Psoas muscle (tissue), 8 donors: ENCODE measurements around the gene SCNN1A. TPM values are rescaled to one million over a fixed set of nuclear protein-coding genes. Genes with fewer than 3 reads are reported as not detected.

Source experiments
- ATAC-seq, 4 donors: fragments of 200-7000 bp; cut with Tn5 transposase; one replicate each; pipeline ENCODE4 v1.9.1; 2020; ENCODE audit warnings: moderate library complexity in 3 of 4, mild to moderate bottlenecking in 2 of 4
- DNase-seq, 2 donors: peaks; one replicate each; pipeline ENCODE4 v3.0.0-alpha.2; 2020
- H3K27ac ChIP-seq: fragments of 200-600 bp; one replicate; pipeline ENCODE4 v1.8.0; 2022
- H3K27me3 ChIP-seq, 3 donors: fragments of 200-600 bp in 1 of 3; one replicate each; pipeline versions ENCODE4 v1.6.1 to v1.8.0; 2013 to 2022; ENCODE audit warnings: low read length in 2 of 3, mild to moderate bottlenecking in 2 of 3, moderate library complexity in 1 of 3; ENCODE audit not compliant: insufficient read depth in 3 of 3
- H3K36me3 ChIP-seq, 2 donors: fragments of 200-600 bp in 1 of 2; one replicate each; pipeline versions ENCODE4 v1.6.1 to v1.8.0; 2013 to 2022; ENCODE audit warnings: low read depth in 1 of 2, mild to moderate bottlenecking in 1 of 2, moderate library complexity in 1 of 2; ENCODE audit not compliant: insufficient read depth in 1 of 2
- H3K4me1 ChIP-seq: fragments of 200-600 bp; one replicate; pipeline ENCODE4 v1.8.0; 2022
- H3K4me3 ChIP-seq: fragments of 200-600 bp; one replicate; pipeline ENCODE4 v1.8.0; 2022; ENCODE audit warnings: mild to moderate bottlenecking
- H3K9me3 ChIP-seq: fragments of 200-600 bp; one replicate; pipeline ENCODE4 v1.8.0; 2022
- WGBS, 3 donors: extraction: QIAGEN DNeasy Blood & Tissue Kit; methylation state at CpG; one replicate each; pipeline versions ENCODE4 v1.1.6 to v1.1.7; 2013; 5-methylcytosine and 5-hydroxymethylcytosine counted together
- intact Hi-C, 2 donors: fragments of 100-400 bp; cut with DNase I; formaldehyde crosslinking; loops; one replicate each; pipeline versions ENCODE4 v1.11.0 to v1.14.2; 2022
- polyA plus RNA-seq, 3 donors: library from polyadenylated mRNA; stranded (reverse); fragments of 200-250 nt; gene quantifications; one replicate each; pipeline ENCODE4 v1.2.3, GENCODE V29; 2013
- total RNA-seq, 4 donors: library from RNA; stranded (reverse); fragmentation: NEBNext Ultra II Directional in 2 of 4; extraction: Animal tissue kit (Norgen Biotek cat#: 25700) in 2 of 4; gene quantifications; one replicate each; pipeline versions ENCODE4 v1.2.1 to v1.2.4, GENCODE V29; 2021 to 2023
- TF ChIP-seq, protein P1 (sequence below): fragments of 200-600 bp; IDR thresholded peaks from one replicate; pipeline ENCODE4 v1.8.0; 2022; ENCODE audit warnings: antibody characterized with exemption
- donor health status: healthy with polysubstance abuse.
- donor health status: DM: no; HTN: no; CAD: no; lungs with moderate emphysema.
- donor health status: Bipolar disorder and iron deficiency.
- donor health status: healthy.
- donor health status: DM: yes; HTN: yes; CAD: no.
- donor health status: DM: no; HTN: no; CAD: no.
- donor health status: DM: no; HTN: no; CAD: no.
- donor health status: DM: yes; HTN: yes; CAD: no.

The SCNN1A gene
- total and polyA plus RNA-seq, 7 donors: 0.03 to 0.57 (median 0.39) TPM

DNA sequence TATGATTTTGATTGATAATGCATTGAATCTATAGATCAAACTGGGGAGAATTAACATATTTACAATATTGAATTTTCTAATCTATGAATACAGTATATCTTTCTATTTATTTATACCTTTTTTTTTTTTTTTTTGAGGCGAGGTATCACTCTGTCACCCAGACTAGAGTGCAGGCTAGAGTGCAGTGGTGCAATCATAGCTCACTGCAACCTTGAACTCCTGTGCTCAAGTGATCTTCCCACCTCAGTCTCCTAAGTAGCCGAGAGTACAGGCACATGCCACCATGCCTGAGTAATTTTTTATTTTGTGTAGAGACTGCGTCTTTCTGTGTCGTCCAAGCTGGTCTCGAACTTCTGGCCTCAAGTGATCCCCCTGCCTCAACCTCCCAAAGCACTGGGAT, 29.0 kb upstream of the SCNN1A start:
- ATAC-seq (no peak), DNase-seq (no peak)
- Histone ChIP-seq H3K27ac (no peak overlapping the region), H3K27me3 (no peaks in the 10 kb centered on the region), H3K36me3 (peaks cover 0 to 15% of the 10 kb centered on the region in 2 donors), H3K4me3 (no peak overlapping the region), H3K9me3 (no peaks in the 10 kb centered on the region), H3K4me1 (no peaks in the 10 kb centered on the region)
- intact Hi-C loops: no loop called here
- TF ChIP-seq, protein P1, sequence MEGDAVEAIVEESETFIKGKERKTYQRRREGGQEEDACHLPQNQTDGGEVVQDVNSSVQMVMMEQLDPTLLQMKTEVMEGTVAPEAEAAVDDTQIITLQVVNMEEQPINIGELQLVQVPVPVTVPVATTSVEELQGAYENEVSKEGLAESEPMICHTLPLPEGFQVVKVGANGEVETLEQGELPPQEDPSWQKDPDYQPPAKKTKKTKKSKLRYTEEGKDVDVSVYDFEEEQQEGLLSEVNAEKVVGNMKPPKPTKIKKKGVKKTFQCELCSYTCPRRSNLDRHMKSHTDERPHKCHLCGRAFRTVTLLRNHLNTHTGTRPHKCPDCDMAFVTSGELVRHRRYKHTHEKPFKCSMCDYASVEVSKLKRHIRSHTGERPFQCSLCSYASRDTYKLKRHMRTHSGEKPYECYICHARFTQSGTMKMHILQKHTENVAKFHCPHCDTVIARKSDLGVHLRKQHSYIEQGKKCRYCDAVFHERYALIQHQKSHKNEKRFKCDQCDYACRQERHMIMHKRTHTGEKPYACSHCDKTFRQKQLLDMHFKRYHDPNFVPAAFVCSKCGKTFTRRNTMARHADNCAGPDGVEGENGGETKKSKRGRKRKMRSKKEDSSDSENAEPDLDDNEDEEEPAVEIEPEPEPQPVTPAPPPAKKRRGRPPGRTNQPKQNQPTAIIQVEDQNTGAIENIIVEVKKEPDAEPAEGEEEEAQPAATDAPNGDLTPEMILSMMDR: no peak
- WGBS, 3 donors: 89 to 96% (median 91%) methylated on average over 5 of the region's 5 CpGs

DNA sequence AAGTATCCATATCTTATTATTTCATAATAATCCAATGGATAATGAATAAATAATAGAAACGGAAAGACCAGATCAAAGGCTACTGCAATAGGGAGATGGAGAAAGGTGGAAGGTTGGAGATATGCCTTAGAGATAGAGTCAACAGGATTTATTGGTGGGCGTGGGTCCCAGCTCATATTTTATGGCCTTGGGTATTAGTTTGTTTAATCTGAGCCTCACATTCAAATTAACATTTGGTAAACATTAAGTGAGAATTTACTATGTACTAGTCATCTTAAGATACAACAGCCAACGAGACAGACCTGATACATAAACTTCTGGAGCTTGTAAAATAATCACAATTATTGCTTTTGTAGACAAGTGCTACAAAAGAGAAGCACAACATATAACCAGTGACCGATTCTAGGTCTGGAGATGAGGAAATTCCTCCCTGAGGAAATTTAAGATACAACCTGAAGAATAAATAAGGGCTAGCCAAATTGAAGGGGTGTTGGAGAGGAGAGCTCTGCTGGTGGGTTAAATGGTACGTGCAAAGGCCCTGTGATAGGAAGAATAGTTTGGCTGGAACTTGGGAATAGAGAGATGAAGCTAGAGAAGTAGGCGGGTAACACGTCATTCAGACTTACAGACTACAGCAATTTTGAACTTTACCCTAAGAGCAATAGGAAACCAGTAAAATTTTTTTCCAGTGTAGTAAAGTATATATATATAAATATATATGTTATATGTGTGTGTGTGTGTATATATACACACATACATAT, 24.7 kb upstream of the SCNN1A start:
- Histone ChIP-seq H3K27me3 (no peaks in the 10 kb centered on the region), H3K4me1 (no peaks in the 10 kb centered on the region), H3K9me3 (no peaks in the 10 kb centered on the region), H3K36me3 (peaks cover 3 to 35% of the 10 kb centered on the region in 2 donors), H3K4me3 (no peak overlapping the region), H3K27ac (no peak overlapping the region)
- TF ChIP-seq, protein P1: no peak
- intact Hi-C loops: no loop called here
- ATAC-seq: no peak
- 92 to 93% (median 93%) methylated on average over 7 of the region's 7 CpGs for WGBS, 3 donors
- DNase-seq: no peak

GRCh38 chr12:6396031-6396430, 20.7 kb upstream of the SCNN1A start:
- Histone ChIP-seq H3K36me3 (peaks cover 8 to 74% of the 10 kb centered on the region in 2 donors), H3K27ac (no peak overlapping the region), H3K27me3 (no peaks in the 10 kb centered on the region), H3K4me3 (no peak overlapping the region), H3K9me3 (no peaks in the 10 kb centered on the region), H3K4me1 (peaks cover 7% of the 10 kb centered on the region)
- no peak for ATAC-seq
- intact Hi-C loops: no loop called here
- TF ChIP-seq, protein P1: no peak
- WGBS, 3 donors: 85 to 92% (median 88%) methylated on average over 2 of the region's 2 CpGs
- no peak for DNase-seq

GRCh38 chr12:6394398-6394797, 19.0 kb upstream of the SCNN1A start:
- intact Hi-C loops: no loop called here
- 77 to 82% (median 82%) methylated on average over 8 of the region's 8 CpGs for WGBS, 3 donors
- TF ChIP-seq, protein P1: no peak
- no peaks in the 10 kb centered on the region for H3K9me3 ChIP-seq
- peaks cover 10 to 73% of the 10 kb centered on the region in 2 donors for H3K36me3 ChIP-seq
- no peak for DNase-seq
- peak in 1 of 4 donors; percentile 13 for ATAC-seq
- H3K27ac ChIP-seq: no peak overlapping the region
- peaks cover 7% of the 10 kb centered on the region for H3K4me1 ChIP-seq
- no peak overlapping the region for H3K4me3 ChIP-seq
- H3K27me3 ChIP-seq: no peaks in the 10 kb centered on the region

DNA sequence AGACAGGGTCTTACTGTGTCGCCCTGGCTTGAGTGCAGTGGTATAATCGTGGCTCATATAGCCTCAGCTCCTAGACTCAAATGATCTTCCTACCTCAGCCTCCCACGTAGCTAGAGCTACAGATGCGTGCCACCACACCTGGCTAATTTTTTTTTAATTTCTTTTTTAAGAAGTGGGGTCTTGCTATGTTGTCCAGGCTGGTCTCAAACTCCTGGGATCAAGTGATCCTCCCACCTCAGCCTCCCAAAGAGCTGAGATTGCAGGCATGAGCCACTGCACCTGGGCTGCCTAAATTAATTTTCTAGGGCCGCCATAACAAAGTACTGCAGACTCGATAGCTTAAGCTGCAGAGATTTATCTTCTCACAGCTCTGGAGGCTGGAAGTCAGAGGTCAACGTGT, 17.7 kb upstream of the SCNN1A start:
- peaks cover 7% of the 10 kb centered on the region for H3K4me1 ChIP-seq
- TF ChIP-seq, protein P1: no peak
- no peak overlapping the region for H3K4me3 ChIP-seq
- DNase-seq (no peak), ATAC-seq (no peak)
- H3K27me3 ChIP-seq: no peaks in the 10 kb centered on the region
- H3K9me3 ChIP-seq: no peaks in the 10 kb centered on the region
- no peak overlapping the region for H3K27ac ChIP-seq
- intact Hi-C loops: no loop called here
- H3K36me3 ChIP-seq: peaks cover 16 to 79% of the 10 kb centered on the region in 2 donors
- 87 to 91% (median 88%) methylated on average over 7 of the region's 7 CpGs for WGBS, 3 donors
